22Rv1 (cell line): ENCODE data around the gene PHRF1.

ENCODE experiments used
- H3K27ac ChIP-seq: fragments of 450-650 bp; 2 replicates; pipeline ENCODE4 v1.5.1; 2017
- CTCF ChIP-seq: fragments of 450-650 bp; IDR thresholded peaks from 2 replicates; pipeline ENCODE4 v1.5.1; 2017; ENCODE audit warnings: mild to moderate bottlenecking
- ZFX ChIP-seq: fragments of 450-650 bp; IDR thresholded peaks from 2 replicates; pipeline ENCODE4 v1.6.1; 2017; ENCODE audit warnings: antibody characterized with exemption, borderline replicate concordance

The PHRF1 gene

GRCh38 chr11:637593-638521 is 61.6 kb downstream of the PHRF1 start:
- H3K27ac ChIP-seq = peak overlapping the region; percentile 12; the same call in 1 of the 2 replicates
- TF ChIP-seq CTCF (no peak), ZFX (no peak)

GRCh38 chr11:638631-639331 is 62.5 kb downstream of the PHRF1 start:
- TF ChIP-seq CTCF = no peak
- no peak for TF ChIP-seq ZFX
- peak overlapping the region; percentile 12; the same call in 1 of the 2 replicates for H3K27ac ChIP-seq

GRCh38 chr11:639332-639955 is 63.2 kb downstream of the PHRF1 start:
- no peak overlapping the region for H3K27ac ChIP-seq
- TF ChIP-seq ZFX = no peak
- no peak for TF ChIP-seq CTCF

DNA sequence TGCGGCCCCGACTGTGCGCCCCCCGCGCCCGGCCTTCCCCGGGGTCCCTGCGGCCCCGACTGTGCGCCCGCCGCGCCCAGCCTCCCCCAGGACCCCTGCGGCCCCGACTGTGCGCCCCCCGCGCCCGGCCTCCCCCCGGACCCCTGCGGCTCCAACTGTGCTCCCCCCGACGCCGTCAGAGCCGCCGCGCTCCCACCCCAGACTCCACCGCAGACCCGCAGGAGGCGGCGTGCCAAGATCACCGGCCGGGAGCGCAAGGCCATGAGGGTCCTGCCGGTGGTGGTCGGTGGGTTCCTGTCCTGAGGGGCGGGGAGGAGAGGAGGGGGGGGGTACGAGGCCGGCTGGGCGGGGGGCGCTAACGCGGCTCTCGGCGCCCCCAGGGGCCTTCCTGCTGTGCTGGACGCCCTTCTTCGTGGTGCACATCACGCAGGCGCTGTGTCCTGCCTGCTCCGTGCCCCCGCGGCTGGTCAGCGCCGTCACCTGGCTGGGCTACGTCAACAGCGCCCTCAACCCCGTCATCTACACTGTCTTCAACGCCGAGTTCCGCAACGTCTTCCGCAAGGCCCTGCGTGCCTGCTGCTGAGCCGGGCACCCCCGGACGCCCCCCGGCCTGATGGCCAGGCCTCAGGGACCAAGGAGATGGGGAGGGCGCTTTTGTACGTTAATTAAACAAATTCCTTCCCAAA is 63.9 kb downstream of the PHRF1 start:
- TF ChIP-seq CTCF (no peak), ZFX (no peak)
- H3K27ac ChIP-seq = no peak overlapping the region

DNA sequence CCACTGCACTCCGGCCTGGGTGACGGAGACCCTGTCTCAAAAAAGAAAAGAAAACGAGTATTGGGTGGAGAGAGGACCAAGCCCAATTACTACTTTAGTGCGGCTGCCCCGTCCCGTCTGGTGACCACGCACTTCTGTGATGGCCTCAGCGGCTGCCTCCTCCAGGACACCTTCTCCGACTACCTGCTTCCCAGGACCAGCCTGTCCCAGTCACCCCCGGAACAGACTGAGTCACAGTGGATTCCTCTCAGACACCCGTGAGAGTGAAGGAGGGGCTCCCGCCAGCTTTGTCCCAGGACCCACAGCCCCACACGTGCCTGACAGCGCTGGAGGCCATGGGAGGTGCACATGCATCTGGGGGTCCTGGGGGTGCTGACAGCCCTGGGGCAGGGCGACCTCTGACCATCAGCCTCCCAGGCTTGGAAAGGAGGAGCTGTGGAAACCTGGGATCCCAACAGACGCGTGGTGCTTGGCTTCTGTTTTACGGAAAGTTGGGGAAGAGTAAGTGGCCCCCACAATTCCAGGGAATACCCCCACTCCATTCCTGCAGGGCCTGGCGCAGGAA is 65.6 kb downstream of the PHRF1 start:
- TF ChIP-seq ZFX (no peak), CTCF (no peak)
- no peak overlapping the region for H3K27ac ChIP-seq

- peak overlapping the region; percentile 55 for H3K27ac ChIP-seq
- TF ChIP-seq CTCF = no peak
- TF ChIP-seq ZFX = no peak
Measured at GRCh38 chr11:643366-643765, 67.1 kb downstream of the PHRF1 start.
